WTC11 (cell line): Measurements from ENCODE around the gene LDAF1. TPM values are rescaled to one million over a fixed set of nuclear protein-coding genes. Genes with fewer than 3 reads are reported as not detected.

ENCODE experiments used
- ATAC-seq: fragments of 200-7000 bp; cut with Tn5 transposase; 2 replicates; pipeline ENCODE4 v1.10.0; 2021; ENCODE audit warnings: mild to moderate bottlenecking, moderate library complexity
- CTCF ChIA-PET: fragments of 300-600 bp; sonication (Branson Sonifier 250); formaldehyde crosslinking; loops from one replicate; lab custom pipeline; 2021; ENCODE audit warnings: antibody characterized with exemption; lab: Charles Lee
- POLR2A ChIA-PET: fragments of 350-600 bp; sonication (Branson Sonifier 250); formaldehyde crosslinking; loops from one replicate; lab custom pipeline; 2021; ENCODE audit warnings: antibody characterized with exemption; lab: Charles Lee
- DNase-seq: peaks from one replicate; pipeline ENCODE4 v3.0.0; 2021; ENCODE audit warnings: low spot score
- H3K27ac Mint-ChIP-seq: 2 replicates; pipeline ENCODE4 v1.8.0; 2021; ENCODE audit warnings: mixed read lengths
- H3K27me3 Mint-ChIP-seq: 2 replicates; pipeline ENCODE4 v1.8.0; 2021; ENCODE audit warnings: low read depth, mild to moderate bottlenecking, moderate library complexity, mixed read lengths
- H3K36me3 Mint-ChIP-seq: 2 replicates; pipeline ENCODE4 v1.8.0; 2021; ENCODE audit warnings: mixed read lengths
- H3K4me1 Mint-ChIP-seq: 2 replicates; pipeline ENCODE4 v1.8.0; 2022; ENCODE audit warnings: mixed read lengths
- H3K4me3 Mint-ChIP-seq: 2 replicates; pipeline ENCODE4 v1.8.0; 2021; ENCODE audit warnings: mild to moderate bottlenecking, moderate library complexity, mixed read lengths
- H3K9me3 Mint-ChIP-seq: 2 replicates; pipeline ENCODE4 v1.8.0; 2021; ENCODE audit warnings: mixed read lengths
- AFF4 ChIP-seq: sonication (generic); formaldehyde crosslinking; IDR thresholded peaks from 2 replicates; pipeline ENCODE4 v1.8.1; 2023; ENCODE audit warnings: mild to moderate bottlenecking, missing genetic modification reagents, borderline replicate concordance
- AR ChIP-seq: fragments of 250-450 bp; sonication (Bioruptor Pico); IDR thresholded peaks from 2 replicates; pipeline ENCODE4 v1.9.0; 2021; ENCODE audit warnings: mild to moderate bottlenecking
- ARID4B ChIP-seq: sonication (generic); formaldehyde crosslinking; IDR thresholded peaks from 2 replicates; pipeline ENCODE4 v1.8.0; 2023; ENCODE audit warnings: missing genetic modification reagents, mild to moderate bottlenecking, borderline replicate concordance
- ERG ChIP-seq: fragments of 250-450 bp; sonication (Bioruptor Pico); IDR thresholded peaks from 2 replicates; pipeline ENCODE4 v1.8.0; 2021; ENCODE audit warnings: mild to moderate bottlenecking
- FOXJ3 ChIP-seq: sonication (generic); formaldehyde crosslinking; IDR thresholded peaks from 2 replicates; pipeline ENCODE4 v1.9.0; 2021; ENCODE audit warnings: missing genetic modification reagents, mild to moderate bottlenecking, borderline replicate concordance
- OVOL2 ChIP-seq: fragments of 250-450 bp; sonication (Bioruptor Pico); IDR thresholded peaks from 2 replicates; pipeline ENCODE4 v1.9.0; 2021; ENCODE audit warnings: mild to moderate bottlenecking, borderline replicate concordance
- PREB ChIP-seq: sonication (generic); formaldehyde crosslinking; IDR thresholded peaks from 2 replicates; pipeline ENCODE4 v1.8.1; 2022; ENCODE audit warnings: mild to moderate bottlenecking, missing genetic modification reagents, moderate library complexity, borderline replicate concordance
- RORB ChIP-seq: fragments of 250-450 bp; sonication (Bioruptor Pico); IDR thresholded peaks from 2 replicates; pipeline ENCODE4 v1.9.0; 2021; ENCODE audit warnings: mild to moderate bottlenecking
- SP1 ChIP-seq: sonication (generic); formaldehyde crosslinking; conservative IDR thresholded peaks from 2 replicates; pipeline ENCODE4 v1.8.1; 2022; ENCODE audit warnings: missing genetic modification reagents
- ZNF281 ChIP-seq: sonication (generic); formaldehyde crosslinking; IDR thresholded peaks from 2 replicates; pipeline ENCODE4 v1.8.0; 2023; ENCODE audit warnings: mild to moderate bottlenecking, missing genetic modification reagents
- ZNF671 ChIP-seq: fragments of 250-450 bp; sonication (Bioruptor Pico); IDR thresholded peaks from 2 replicates; pipeline ENCODE4 v1.8.0; 2021; ENCODE audit warnings: mild to moderate bottlenecking
- total RNA-seq: library from RNA; stranded (reverse); gene quantifications from 3 replicates; pipeline ENCODE4 v1.2.3, GENCODE V29; 2021

LDAF1 gene
- total RNA-seq, 1 experiment from 2014 or later = 42.8 TPM

- TF ChIP-seq ARID4B (CRISPR knock-in tag) = no peak
- TF ChIP-seq, all 79 proteins: peak for 0
Measured at GRCh38 chr16:21162661-21163151, 4.2 kb downstream of the LDAF1 start (continued).

GRCh38 chr16:21163576-21163975 lies 5.1 kb downstream of the LDAF1 start:
- DNase-seq (no peak), ATAC-seq (no peak)
- TF ChIP-seq ERG (CRISPR knock-in tag) (no peak), FOXJ3 (CRISPR knock-in tag) (no peak), AFF4 (CRISPR knock-in tag) (no peak), SP1 (CRISPR knock-in tag) (no peak), ZNF281 (CRISPR knock-in tag) (no peak), OVOL2 (CRISPR knock-in tag) (no peak), ZNF671 (CRISPR knock-in tag) (no peak), RORB (no peak), AR (no peak), PREB (CRISPR knock-in tag) (no peak)
- H3K27ac Mint-ChIP-seq = no peak overlapping the region
- no peaks in the 10 kb centered on the region for H3K9me3 Mint-ChIP-seq
- ChIA-PET CTCF (no interaction called here), POLR2A (no interaction called here)
- H3K4me3 Mint-ChIP-seq = no peak overlapping the region
- H3K4me1 Mint-ChIP-seq = peaks cover 17% of the 10 kb centered on the region
- peaks cover 50% of the 10 kb centered on the region for H3K36me3 Mint-ChIP-seq
- H3K27me3 Mint-ChIP-seq = no peaks in the 10 kb centered on the region
